H9 (cell line): ENCODE results near the gene MRPL36. TPM values are rescaled to one million over a fixed set of nuclear protein-coding genes. Genes with fewer than 3 reads are reported as not detected.

ENCODE experiments used
- DNase-seq: peaks from one replicate; pipeline ENCODE4 v3.0.0-alpha.2; 2017
- H2AFZ ChIP-seq: one replicate; pipeline ENCODE4 v1.6.1; 2013; ENCODE audit warnings: mild to moderate bottlenecking, low read length, control low read depth, moderate library complexity
- H2AK5ac ChIP-seq: 2 replicates; pipeline ENCODE4 v1.6.1; 2013; ENCODE audit warnings: low read length, control low read depth, mixed read lengths; ENCODE audit not compliant: insufficient read length
- H2BK120ac ChIP-seq: one replicate; pipeline ENCODE4 v1.6.1; 2013; ENCODE audit warnings: low read depth, mild to moderate bottlenecking, low read length, control low read depth, inconsistent platforms; ENCODE audit not compliant: poor library complexity, severe bottlenecking
- H2BK12ac ChIP-seq: 2 replicates; pipeline ENCODE4 v1.6.1; 2013; ENCODE audit warnings: low read length, control low read depth, mixed read lengths, low read depth; ENCODE audit not compliant: insufficient read length
- H2BK15ac ChIP-seq: 2 replicates; pipeline ENCODE4 v1.6.1; 2013; ENCODE audit warnings: low read depth, low read length, control low read depth
- H2BK20ac ChIP-seq: one replicate; pipeline ENCODE4 v1.6.1; 2013; ENCODE audit warnings: low read depth, mild to moderate bottlenecking, low read length, control low read depth, inconsistent platforms; ENCODE audit not compliant: poor library complexity, severe bottlenecking
- H2BK5ac ChIP-seq: 2 replicates; pipeline ENCODE4 v1.6.1; 2013; ENCODE audit warnings: low read length, control low read depth, mixed read lengths; ENCODE audit not compliant: insufficient read length
- H3K14ac ChIP-seq: 2 replicates; pipeline ENCODE4 v1.6.1; 2013; ENCODE audit warnings: low read length, control low read depth; ENCODE audit not compliant: insufficient read depth
- H3K18ac ChIP-seq: 2 replicates; pipeline ENCODE4 v1.6.1; 2013; ENCODE audit warnings: low read depth, mild to moderate bottlenecking, mixed read lengths, low read length, control low read depth; ENCODE audit not compliant: insufficient read length
- H3K23ac ChIP-seq: 2 replicates; pipeline ENCODE4 v1.6.1; 2013; ENCODE audit warnings: low read length, control low read depth, mixed read lengths, low read depth; ENCODE audit not compliant: insufficient read length
- H3K23me2 ChIP-seq: 2 replicates; pipeline ENCODE4 v1.6.1; 2013; ENCODE audit warnings: low read depth, mild to moderate bottlenecking, mixed read lengths, low read length, control low read depth; ENCODE audit not compliant: insufficient read length, poor library complexity, severe bottlenecking
- H3K27ac ChIP-seq: 2 replicates; pipeline ENCODE4 v1.5.1; 2013; ENCODE audit warnings: low read length, control low read depth, mixed read lengths, low read depth; ENCODE audit not compliant: insufficient read length
- H3K27me3 ChIP-seq: 2 replicates; pipeline ENCODE4 v1.6.1; 2013; ENCODE audit warnings: low read length, control low read depth, inconsistent platforms; ENCODE audit not compliant: insufficient read depth
- H3K4ac ChIP-seq: 2 replicates; pipeline ENCODE4 v1.6.1; 2013; ENCODE audit warnings: low read depth, mild to moderate bottlenecking, control low read depth, inconsistent platforms, low read length, moderate library complexity
- H3K4me1 ChIP-seq: 2 replicates; pipeline ENCODE4 v1.6.1; 2013; ENCODE audit warnings: low read length, control low read depth, inconsistent platforms; ENCODE audit not compliant: insufficient read depth
- H3K4me2 ChIP-seq: 2 replicates; pipeline ENCODE4 v1.6.1; 2013; ENCODE audit warnings: low read length, control low read depth, mixed read lengths; ENCODE audit not compliant: insufficient read length, insufficient read depth
- H3K56ac ChIP-seq: 2 replicates; pipeline ENCODE4 v1.6.1; 2013; ENCODE audit warnings: low read depth, mild to moderate bottlenecking, mixed read lengths, low read length, control low read depth; ENCODE audit not compliant: insufficient read length
- H3K79me1 ChIP-seq: 2 replicates; pipeline ENCODE4 v1.6.1; 2013; ENCODE audit warnings: low read depth, mild to moderate bottlenecking, moderate library complexity, low read length, control low read depth, inconsistent platforms; ENCODE audit not compliant: insufficient read depth, poor library complexity, severe bottlenecking
- H3K79me2 ChIP-seq: 2 replicates; pipeline ENCODE4 v1.6.1; 2013; ENCODE audit warnings: low read length, control low read depth, inconsistent platforms; ENCODE audit not compliant: insufficient read depth
- H3K9ac ChIP-seq: 2 replicates; pipeline ENCODE4 v1.6.1; 2013; ENCODE audit warnings: low read length, control low read depth, mixed read lengths; ENCODE audit not compliant: insufficient read length; ENCODE audit errors: extremely low read depth
- H3K9me3 ChIP-seq: one replicate; pipeline ENCODE4 v1.6.1; 2013; ENCODE audit warnings: low read depth, low read length, inconsistent platforms; ENCODE audit not compliant: control insufficient read depth
- H3T11ph ChIP-seq: one replicate; pipeline ENCODE4 v1.6.1; 2013; ENCODE audit warnings: mild to moderate bottlenecking, low read length, control low read depth, inconsistent platforms
- H4K20me1 ChIP-seq: one replicate; pipeline ENCODE4 v1.6.1; 2013; ENCODE audit not compliant: control insufficient read depth, insufficient read length, insufficient read depth
- H4K5ac ChIP-seq: 2 replicates; pipeline ENCODE4 v1.6.1; 2013; ENCODE audit warnings: low read depth, mild to moderate bottlenecking, mixed read lengths, low read length, control low read depth; ENCODE audit not compliant: insufficient read length
- H4K8ac ChIP-seq: replicated peaks from 2 replicates; pipeline ENCODE4 v1.6.1; 2013; ENCODE audit warnings: low read length, control low read depth, mixed read lengths, low read depth; ENCODE audit not compliant: insufficient read length
- H4K91ac ChIP-seq: 2 replicates; pipeline ENCODE4 v1.6.1; 2013; ENCODE audit warnings: low read depth, mild to moderate bottlenecking, moderate library complexity, mixed read lengths, low read length, control low read depth; ENCODE audit not compliant: insufficient read length
- H3K27ac Mint-ChIP-seq, 3 experiments: 2 replicates in 2 of 3; 3 replicates in 1 of 3; pipeline ENCODE4 v1.8.0; 2020 to 2021; ENCODE audit warnings: mixed read lengths in 3 of 3, mild to moderate bottlenecking in 1 of 3, moderate library complexity in 1 of 3
- H3K27me3 Mint-ChIP-seq: 2 replicates; pipeline ENCODE4 v1.8.0; 2021; ENCODE audit warnings: low read depth, mild to moderate bottlenecking, moderate library complexity, mixed read lengths
- H3K36me3 Mint-ChIP-seq, 3 experiments: 2 replicates in 2 of 3; 3 replicates in 1 of 3; pipeline ENCODE4 v1.8.0; 2020 to 2021; ENCODE audit warnings: low read depth in 3 of 3, mixed read lengths in 3 of 3; ENCODE audit not compliant: insufficient read depth in 1 of 3
- H3K4me1 Mint-ChIP-seq, 2 experiments: 2 replicates each; pipeline ENCODE4 v1.8.0; 2020; ENCODE audit warnings: mixed read lengths in 2 of 2
- H3K4me3 Mint-ChIP-seq, 2 experiments: 2 replicates in 1 of 2; 3 replicates in 1 of 2; pipeline ENCODE4 v1.8.0; 2020 to 2021; ENCODE audit warnings: mild to moderate bottlenecking in 2 of 2, mixed read lengths in 2 of 2, moderate library complexity in 1 of 2
- H3K9me3 Mint-ChIP-seq, 2 experiments: 2 replicates in 1 of 2; 3 replicates in 1 of 2; pipeline ENCODE4 v1.8.0; 2020; ENCODE audit warnings: mild to moderate bottlenecking in 2 of 2, mixed read lengths in 2 of 2, moderate library complexity in 1 of 2
- CTCF ChIP-seq: fragments of 200-600 bp; sonication (generic); conservative IDR thresholded peaks from 3 replicates; pipeline ENCODE4 v1.8.0; 2021; ENCODE audit warnings: antibody characterized with exemption, mild to moderate bottlenecking
- WGBS: extraction: QIAGEN DNeasy Blood & Tissue Kit; methylation state at CpG from one replicate; pipeline ENCODE4 v1.1.7; 2013; ENCODE audit warnings: missing lambda C conversion rate, low lambda C conversion rate, mixed read lengths; ENCODE audit not compliant: insufficient read length; ENCODE audit errors: extremely low coverage; 5-methylcytosine and 5-hydroxymethylcytosine counted together
- total RNA-seq: library from RNA; stranded (reverse); gene quantifications from 2 replicates; pipeline ENCODE4 v1.2.1, GENCODE V29; 2021

Gene MRPL36
- total RNA-seq, 1 experiment from 2014 or later = 67.3 TPM

- H4K91ac ChIP-seq = no peak overlapping the region
- no peak overlapping the region for H2AK5ac ChIP-seq
- no peak overlapping the region for H3K4ac ChIP-seq
- H2BK120ac ChIP-seq = no peak overlapping the region
- Mint-ChIP-seq H3K4me3 (no peak overlapping the region; a peak in 1 of 5 replicates), H3K27ac (no peak overlapping the region), H3K36me3 (no peaks in the 10 kb centered on the region), H3K4me1 (peaks cover 19 to 34% of the 10 kb centered on the region in 2 experiments), H3K9me3 (no peaks in the 10 kb centered on the region; a peak in 1 of 5 replicates), H3K27me3 (peaks cover 29% of the 10 kb centered on the region)
- no peak for TF ChIP-seq CTCF
- no peak overlapping the region for H4K8ac ChIP-seq
- no peak overlapping the region for H2AFZ ChIP-seq
- DNase-seq = no peak
- no peak overlapping the region for H3K18ac ChIP-seq
- no peak overlapping the region for H3K23ac ChIP-seq
- no peak overlapping the region for H2BK5ac ChIP-seq
- no peaks in the 10 kb centered on the region for H4K20me1 ChIP-seq
- H3K23me2 ChIP-seq = no peaks in the 10 kb centered on the region
- no peaks in the 10 kb centered on the region for H3K4me1 ChIP-seq
- no peak overlapping the region for H2BK15ac ChIP-seq
- H3K4me2 ChIP-seq = no peak overlapping the region
- no peaks in the 10 kb centered on the region for H3K79me2 ChIP-seq
- WGBS = no CpG with 5 or more reads among the region's 9 CpGs
- no peak overlapping the region for H3K27ac ChIP-seq
- H3K27me3 ChIP-seq = no peaks in the 10 kb centered on the region
- H3K14ac ChIP-seq = no peak overlapping the region
- H2BK12ac ChIP-seq = no peak overlapping the region
- H2BK20ac ChIP-seq = no peak overlapping the region
- H3K9me3 ChIP-seq = no peaks in the 10 kb centered on the region
- no peak overlapping the region for H3K56ac ChIP-seq
- H3T11ph ChIP-seq = no peak overlapping the region
- no peaks in the 10 kb centered on the region for H3K79me1 ChIP-seq
- H4K5ac ChIP-seq = no peak overlapping the region
- no peak overlapping the region for H3K9ac ChIP-seq
These were observed 38.4 kb upstream of the MRPL36 start for GRCh38 chr5:1838013-1838412.
